Neuron (in vitro differentiated cells): ENCODE measurements around the gene EXO1.

ENCODE experiments used
- H2AFZ ChIP-seq: one replicate; pipeline ENCODE4 v1.6.1; 2013; ENCODE audit warnings: low read depth, mild to moderate bottlenecking, inconsistent platforms, low read length, moderate library complexity
- H3K27me3 ChIP-seq: one replicate; pipeline ENCODE4 v1.6.1; 2013; ENCODE audit warnings: low read length; ENCODE audit not compliant: insufficient read depth
- H3K36me3 ChIP-seq: one replicate; pipeline ENCODE4 v1.6.1; 2013; ENCODE audit warnings: low read length; ENCODE audit not compliant: insufficient read depth
- H3K4me1 ChIP-seq: one replicate; pipeline ENCODE4 v1.6.1; 2013; ENCODE audit warnings: low read length; ENCODE audit not compliant: insufficient read depth
- H3K4me3 ChIP-seq: 2 replicates; pipeline ENCODE4 v1.5.1; 2013; ENCODE audit warnings: mild to moderate bottlenecking, low read length, moderate library complexity
- H3K9me3 ChIP-seq: one replicate; pipeline ENCODE4 v1.6.1; 2013; ENCODE audit warnings: low read length

EXO1 gene

DNA sequence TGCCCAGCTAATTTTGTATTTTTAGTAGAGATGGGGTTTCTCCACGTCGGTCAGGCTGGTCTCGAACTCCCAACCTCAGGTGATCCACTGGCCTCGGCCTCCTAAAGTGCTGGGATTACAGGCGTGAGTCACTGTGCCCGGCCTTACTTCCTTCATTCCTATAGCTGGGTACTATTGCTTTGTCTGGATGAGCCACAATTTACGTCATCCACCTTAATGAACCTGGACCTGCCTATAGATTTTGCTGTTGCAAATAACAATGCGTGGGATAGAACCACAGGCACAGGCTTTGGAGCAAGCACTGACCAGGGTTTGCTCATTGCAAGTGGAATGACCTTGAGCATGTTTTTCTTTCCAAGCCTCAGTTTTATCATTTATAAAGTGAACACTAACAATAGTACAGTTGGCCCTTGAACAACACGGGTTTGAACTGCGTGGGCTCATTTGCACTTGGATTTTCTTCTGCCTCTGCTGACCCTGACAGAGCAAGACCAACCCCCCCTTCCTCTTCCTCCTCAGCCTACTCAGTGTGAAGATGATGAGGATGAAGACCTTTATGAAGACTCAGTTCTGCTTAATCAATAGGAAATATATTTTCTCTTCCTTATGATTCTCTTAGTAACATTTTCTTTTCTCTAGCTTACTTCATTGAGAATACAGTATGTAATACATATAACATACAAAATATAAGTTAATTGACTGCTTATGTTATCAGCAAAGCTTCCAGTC is 76.2 kb downstream of the EXO1 start:
- Histone ChIP-seq H3K27me3 (no peaks in the 10 kb centered on the region), H3K36me3 (no peaks in the 10 kb centered on the region), H3K9me3 (no peaks in the 10 kb centered on the region), H2AFZ (no peak overlapping the region), H3K4me3 (no peak overlapping the region), H3K4me1 (no peaks in the 10 kb centered on the region)

- Histone ChIP-seq H3K4me1 (no peaks in the 10 kb centered on the region), H2AFZ (no peak overlapping the region), H3K27me3 (no peaks in the 10 kb centered on the region), H3K4me3 (no peak overlapping the region), H3K9me3 (no peaks in the 10 kb centered on the region), H3K36me3 (no peaks in the 10 kb centered on the region)
Measured at GRCh38 chr1:241926141-241926540, 78.1 kb downstream of the EXO1 start.

GRCh38 chr1:241927321-241927720 is 79.3 kb downstream of the EXO1 start:
- no peaks in the 10 kb centered on the region for H3K4me1 ChIP-seq
- no peaks in the 10 kb centered on the region for H3K27me3 ChIP-seq
- H2AFZ ChIP-seq, result no peak overlapping the region
- no peak overlapping the region for H3K4me3 ChIP-seq
- no peaks in the 10 kb centered on the region for H3K36me3 ChIP-seq
- H3K9me3 ChIP-seq, result no peaks in the 10 kb centered on the region

DNA sequence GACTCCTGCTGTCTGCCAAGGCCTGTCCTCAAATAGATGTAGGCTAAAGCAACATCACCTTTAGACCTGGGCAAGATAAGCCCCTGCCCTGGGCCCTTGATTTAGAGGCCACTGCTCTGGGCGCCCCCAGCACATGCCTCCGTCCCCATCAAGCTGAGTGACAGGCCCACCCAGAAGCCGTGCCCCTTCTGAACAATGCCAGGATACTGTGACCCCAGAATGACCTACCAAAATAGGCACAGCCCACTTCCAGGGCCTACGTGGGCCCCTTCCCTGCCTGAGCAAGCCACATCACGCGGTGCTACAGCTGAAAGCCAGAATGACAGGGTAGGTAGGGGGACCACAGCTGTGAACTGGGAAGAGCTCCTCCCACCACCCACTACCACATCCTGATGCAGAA is 84.8 kb downstream of the EXO1 start:
- Histone ChIP-seq H2AFZ (no peak overlapping the region), H3K4me3 (no peak overlapping the region), H3K27me3 (no peaks in the 10 kb centered on the region), H3K9me3 (no peaks in the 10 kb centered on the region), H3K4me1 (peaks cover 25% of the 10 kb centered on the region), H3K36me3 (no peaks in the 10 kb centered on the region)

- Histone ChIP-seq H3K4me1 (peaks cover 25% of the 10 kb centered on the region), H3K36me3 (no peaks in the 10 kb centered on the region), H3K9me3 (no peaks in the 10 kb centered on the region), H2AFZ (no peak overlapping the region), H3K27me3 (no peaks in the 10 kb centered on the region), H3K4me3 (no peak overlapping the region)
Measured at GRCh38 chr1:241934201-241934848, 86.3 kb downstream of the EXO1 start.

- H2AFZ ChIP-seq, result no peak overlapping the region
- peaks cover 25% of the 10 kb centered on the region for H3K4me1 ChIP-seq
- H3K36me3 ChIP-seq, result no peaks in the 10 kb centered on the region
- H3K27me3 ChIP-seq, result no peaks in the 10 kb centered on the region
- no peak overlapping the region for H3K4me3 ChIP-seq
- no peaks in the 10 kb centered on the region for H3K9me3 ChIP-seq
Measured at GRCh38 chr1:241934866-241935265, 86.9 kb downstream of the EXO1 start.
